ENCODE measurements around the gene PTPN6. TPM values are rescaled to one million over a fixed set of nuclear protein-coding genes. Genes with fewer than 3 reads are reported as not detected.
A peak's percentile ranks its signal among the peaks of the same experiment; 100 is the strongest.
"Not testable (repeated sequence)": the region's sequence is repeated elsewhere in the genome, so short reads cannot be mapped to it uniquely, and the experiment has no call there.

The PTPN6 gene
- total RNA-seq = 154 TPM
- long read RNA-seq, transcript PTPN6-201 (16 exons, 2,245 nt) = major isoform, 162 of 239 reads
- long read RNA-seq, transcript PTPN6-203 (15 exons, 2,412 nt) = minor isoform, 5 of 239 reads
- long read RNA-seq, transcript PTPN6-202 (16 exons, 2,159 nt) = minor isoform, 5 of 239 reads
- long read RNA-seq, partial matches to known transcripts = 42 of 239 reads
- long read RNA-seq, other reads (novel, unspliced or antisense) = 25 of 239 reads

GRCh38 chr12:6950811-6951540 lies at the start of gene PTPN6:
PTPN6 (plus strand) TSS chr12:6951356; CDS start chr12:6951513, 157 bp downstream.
- Histone ChIP-seq H3K9me3 (no peaks in the 10 kb centered on the region), H3K4me3 (peak within 1 kb of the TSS; percentile 60), H3K27me3 (no peaks in the 10 kb centered on the region), H3K4me1 (peaks cover 36% of the 10 kb centered on the region), H3K36me3 (no peaks in the 10 kb centered on the region), H3K27ac (peak within 1 kb of the TSS; percentile 89)
- ATAC-seq = peak; percentile 66
- TF ChIP-seq CTCF (IDR thresholded peaks at IDR 0.05) = no peak
- peak; percentile 91 for DNase-seq
- intact Hi-C loops (cut with DNase I) = no loop called here

GRCh38 chr12:6902448-6902847 lies 48.7 kb upstream of the PTPN6 start:
- intact Hi-C loops (cut with DNase I) = no loop called here
- no peaks in the 10 kb centered on the region for H3K27me3 ChIP-seq
- H3K4me1 ChIP-seq = peaks cover 13% of the 10 kb centered on the region
- no peak overlapping the region for H3K27ac ChIP-seq
- no peaks in the 10 kb centered on the region for H3K36me3 ChIP-seq
- no peak for TF ChIP-seq CTCF (IDR thresholded peaks at IDR 0.05)
- no peak overlapping the region for H3K4me3 ChIP-seq
- ATAC-seq = no peak
- H3K9me3 ChIP-seq = no peaks in the 10 kb centered on the region
- DNase-seq = no peak

DNA sequence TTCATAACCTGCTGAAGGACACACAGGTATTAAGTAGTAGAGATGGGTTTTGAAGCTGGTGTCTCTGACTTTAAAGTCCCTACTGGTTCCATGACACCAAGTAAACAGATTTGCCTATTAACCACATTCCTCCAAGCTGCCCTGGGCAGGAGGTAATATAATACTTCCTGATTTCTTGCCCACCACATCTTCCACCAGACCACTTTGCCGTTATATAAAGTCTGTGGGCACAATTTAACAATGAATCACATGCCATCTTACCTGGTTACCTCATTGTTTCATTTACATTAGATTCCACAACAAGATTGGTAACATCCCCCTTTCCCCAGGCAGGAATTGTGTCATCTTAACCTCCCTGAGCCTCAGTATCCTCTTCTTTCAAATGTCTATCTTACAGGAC lies 47.4 kb upstream of the PTPN6 start:
- ATAC-seq = no peak
- Histone ChIP-seq H3K4me1 (peaks cover 13% of the 10 kb centered on the region), H3K27me3 (no peaks in the 10 kb centered on the region), H3K36me3 (no peaks in the 10 kb centered on the region), H3K9me3 (no peaks in the 10 kb centered on the region), H3K4me3 (no peak overlapping the region), H3K27ac (no peak overlapping the region)
- TF ChIP-seq CTCF (IDR thresholded peaks at IDR 0.05) = no peak
- DNase-seq = no peak
- intact Hi-C loops (cut with DNase I) = no loop called here

DNA sequence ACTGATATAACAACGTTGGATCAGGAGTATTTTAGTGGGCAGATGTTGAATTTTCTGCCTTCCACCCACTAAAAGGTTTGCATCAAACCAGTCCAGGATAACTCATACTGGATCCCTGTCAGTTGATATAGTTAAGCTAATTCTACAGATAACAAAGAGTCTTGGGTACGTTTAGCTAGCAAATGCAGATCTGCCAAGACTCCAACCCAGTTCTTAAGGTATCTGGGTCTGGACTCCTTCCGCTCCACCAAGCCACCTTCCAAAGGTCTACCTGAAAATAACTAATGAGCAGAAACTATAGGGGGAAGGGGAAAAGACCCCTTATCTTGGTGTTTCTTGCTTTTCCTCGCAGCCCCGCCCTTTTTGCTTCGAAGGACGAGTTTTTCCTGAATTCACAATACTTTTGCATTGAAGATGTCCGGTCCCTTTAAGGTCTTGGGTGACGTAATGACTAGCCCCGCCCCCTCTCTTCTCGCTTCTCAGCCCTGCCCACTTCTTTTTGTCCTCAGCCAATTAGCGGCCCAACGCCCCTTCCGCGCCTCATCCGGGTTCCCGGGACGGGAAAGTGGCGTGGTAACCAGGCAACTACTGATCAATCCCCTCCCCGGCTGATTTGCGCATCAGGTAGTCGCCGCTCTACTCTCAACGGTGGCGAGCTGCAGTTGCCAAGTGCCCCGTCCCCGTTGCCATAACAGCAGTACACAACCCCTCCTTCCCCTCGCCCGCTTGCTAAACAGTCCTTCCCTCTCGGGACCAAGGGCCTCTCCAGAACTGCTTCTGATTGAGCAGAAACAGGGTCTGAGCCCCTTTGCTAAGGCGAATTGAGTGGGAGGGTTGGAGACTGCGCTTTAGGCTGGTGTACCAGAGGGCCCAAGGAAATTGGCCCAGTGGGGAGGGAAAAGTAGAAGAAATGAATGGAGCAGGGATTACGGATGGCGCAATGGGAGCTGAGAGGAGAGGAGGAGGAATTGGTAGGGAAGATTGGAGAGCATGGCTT lies 46.6 kb upstream of the PTPN6 start, which contains the start of gene LRRC23:
TSS of gene LRRC23 (plus strand) at position 543 of the 997 bp plus-strand sequence. CDS start 812 bp downstream, outside the sequence.
- H3K27ac ChIP-seq = peak within 1 kb of the TSS; percentile 83
- peak; percentile 97 for DNase-seq
- peak within 1 kb of the TSS; percentile 63 for H3K4me3 ChIP-seq
- TF ChIP-seq CTCF (IDR thresholded peaks at IDR 0.05) = no peak
- no peaks in the 10 kb centered on the region for H3K27me3 ChIP-seq
- ATAC-seq = peak; percentile 96
- H3K36me3 ChIP-seq = no peaks in the 10 kb centered on the region
- peaks cover 9% of the 10 kb centered on the region for H3K4me1 ChIP-seq
- intact Hi-C loops (cut with DNase I) = no loop called here
- H3K9me3 ChIP-seq = no peaks in the 10 kb centered on the region

- no peak for DNase-seq
- intact Hi-C loops (cut with DNase I) = no loop called here
- H3K4me3 ChIP-seq = peak overlapping the region; percentile 63
These were observed 45.6 kb upstream of the PTPN6 start for GRCh38 chr12:6905414-6906040.

DNA sequence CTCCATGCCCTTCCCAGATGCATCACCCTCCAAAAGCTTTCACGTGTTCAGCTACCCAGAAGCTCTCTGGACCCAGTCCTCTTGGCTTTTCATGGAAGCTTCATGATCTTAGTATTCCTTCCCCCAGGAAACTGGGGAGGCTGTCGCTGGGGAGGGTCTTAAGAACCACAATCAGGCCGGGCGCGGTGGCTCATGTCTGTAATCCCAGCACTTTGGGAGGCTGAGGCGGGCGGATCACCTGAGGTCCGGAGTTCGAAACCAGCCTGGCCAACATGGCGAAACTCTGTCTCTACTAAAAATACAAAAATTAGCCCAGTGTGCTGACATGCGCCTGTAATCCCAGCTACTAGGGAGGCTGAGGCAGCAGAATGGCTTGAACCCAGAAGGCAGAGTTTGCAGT lies 43.0 kb upstream of the PTPN6 start:
- H3K4me1 ChIP-seq; DNase-seq; intact Hi-C loops (cut with DNase I); H3K9me3 ChIP-seq; H3K36me3 ChIP-seq; ATAC-seq; H3K27ac ChIP-seq; H3K4me3 ChIP-seq; H3K27me3 ChIP-seq: not testable (repeated sequence)

More at GRCh38 chr12:6905414-6906040, 45.6 kb upstream of the PTPN6 start:
- Histone ChIP-seq H3K4me1 (peaks cover 4% of the 10 kb centered on the region), H3K36me3 (no peaks in the 10 kb centered on the region), H3K27me3 (no peaks in the 10 kb centered on the region), H3K27ac (peak overlapping the region; percentile 83), H3K9me3 (no peaks in the 10 kb centered on the region)
- no peak for ATAC-seq
- TF ChIP-seq CTCF (IDR thresholded peaks at IDR 0.05) = no peak
